Caco-2 (cell line): ENCODE measurements around the gene RAB33B. TPM values are rescaled to one million over a fixed set of nuclear protein-coding genes. Genes with fewer than 3 reads are reported as not detected.

ENCODE experiments used
- BruUV-seq: library from RNA; stranded (reverse); fragments of 400-500 nt; replicated peaks from 2 replicates; lab custom pipeline; 2021; lab: Mats Ljungman, UMichigan
- CTCF ChIA-PET: fragments of 300-600 bp; sonication (Branson Sonifier 250); formaldehyde crosslinking; loops from one replicate; lab custom pipeline; 2022; ENCODE audit warnings: antibody characterized with exemption; lab: Charles Lee
- POLR2A ChIA-PET: fragments of 300-600 bp; sonication (Branson Sonifier 250); formaldehyde crosslinking; loops from one replicate; lab custom pipeline; 2022; ENCODE audit warnings: antibody characterized with exemption; lab: Charles Lee
- DNase-seq, 2 experiments: peaks; one replicate each; pipeline versions ENCODE4 v3.0.0 to v3.0.0-alpha.2; 2020 to 2022
- H3K27me3 ChIP-seq: replicated peaks from 2 replicates; pipeline ENCODE4 v1.6.0; 2011; ENCODE audit warnings: low read length; ENCODE audit not compliant: control insufficient read depth, insufficient read depth
- H3K36me3 ChIP-seq: 2 replicates; pipeline ENCODE4 v1.5.1; 2011; ENCODE audit warnings: low read length; ENCODE audit not compliant: control insufficient read depth, insufficient read depth
- H3K4me1 ChIP-seq: fragments of 250-450 bp; sonication (Bioruptor Pico); 2 replicates; pipeline ENCODE4 v1.5.1; 2020; ENCODE audit warnings: mild to moderate bottlenecking
- H3K4me3 ChIP-seq: 2 replicates; pipeline ENCODE4 v1.5.1; 2011; ENCODE audit warnings: low read depth, mild to moderate bottlenecking, control low read depth, low read length
- H3K9me3 ChIP-seq: fragments of 250-450 bp; sonication (Bioruptor Pico); 2 replicates; pipeline ENCODE4 v1.5.1; 2020; ENCODE audit warnings: mild to moderate bottlenecking, moderate library complexity
- H3K27ac Mint-ChIP-seq: one replicate; pipeline ENCODE4 v1.8.0; 2022; ENCODE audit warnings: mixed read lengths; ENCODE audit not compliant: unreplicated experiment
- H3K27me3 Mint-ChIP-seq: one replicate; pipeline ENCODE4 v1.8.0; 2022; ENCODE audit warnings: mixed read lengths; ENCODE audit not compliant: insufficient read depth, unreplicated experiment
- H3K36me3 Mint-ChIP-seq: one replicate; pipeline ENCODE4 v1.8.0; 2022; ENCODE audit warnings: mild to moderate bottlenecking, mixed read lengths; ENCODE audit not compliant: insufficient read depth, unreplicated experiment
- H3K4me1 Mint-ChIP-seq: one replicate; pipeline ENCODE4 v1.8.0; 2022; ENCODE audit warnings: low read depth, mixed read lengths; ENCODE audit not compliant: unreplicated experiment
- H3K4me3 Mint-ChIP-seq: one replicate; pipeline ENCODE4 v1.8.0; 2022; ENCODE audit warnings: mild to moderate bottlenecking, moderate library complexity, mixed read lengths; ENCODE audit not compliant: unreplicated experiment
- H3K9me3 Mint-ChIP-seq: one replicate; pipeline ENCODE4 v1.8.0; 2022; ENCODE audit warnings: mixed read lengths; ENCODE audit not compliant: unreplicated experiment
- CTCF ChIP-seq, 2 experiments: fragments of 200-600 bp in 1 of 2; IDR thresholded peaks; 1 replicate in 1 of 2; 2 replicates in 1 of 2; pipeline versions ENCODE4 v1.5.1 to v1.8.0; 2011 to 2022; ENCODE audit warnings: antibody characterized with exemption in 1 of 2, control low read depth in 1 of 2, inconsistent platforms in 1 of 2, low read depth in 1 of 2, low read length in 1 of 2, mild to moderate bottlenecking in 1 of 2, moderate library complexity in 1 of 2; ENCODE audit not compliant: insufficient read depth in 1 of 2, severe bottlenecking in 1 of 2, unreplicated experiment in 1 of 2
- intact Hi-C: fragments of 100-400 bp; cut with micrococcal nuclease; formaldehyde crosslinking; loops from one replicate; pipeline ENCODE4 v1.10.0; 2022; ENCODE audit not compliant: unreplicated experiment
- total RNA-seq: library from RNA; stranded (reverse); gene quantifications from 2 replicates; pipeline ENCODE4 v1.2.3, GENCODE V29; 2022

RAB33B gene
- total RNA-seq, 1 experiment from 2014 or later: 10.1 TPM

- H3K36me3 Mint-ChIP-seq: peaks cover 63% of the 10 kb centered on the region
- no peak for DNase-seq
- Histone ChIP-seq H3K36me3 (no peaks in the 10 kb centered on the region; the same call in 1 of the 2 replicates), H3K4me1 (no peaks in the 10 kb centered on the region), H3K4me3 (no peak overlapping the region), H3K27me3 (no peaks in the 10 kb centered on the region), H3K9me3 (no peaks in the 10 kb centered on the region)
- no peak overlapping the region for H3K4me3 Mint-ChIP-seq
- H3K9me3 Mint-ChIP-seq: no peaks in the 10 kb centered on the region
- intact Hi-C loops: no loop called here
- no peak overlapping the region for H3K27ac Mint-ChIP-seq
- no peaks in the 10 kb centered on the region for H3K4me1 Mint-ChIP-seq
- no peaks in the 10 kb centered on the region for H3K27me3 Mint-ChIP-seq
- no peak for TF ChIP-seq CTCF (IDR thresholded peaks at IDR 0.05; ENCODE audit: insufficient read depth in 1 of 2, low read depth in 1 of 2, low read length in 1 of 2, severe bottlenecking in 1 of 2, unreplicated experiment in 1 of 2)
- POLR2A ChIA-PET: no interaction called here
- CTCF ChIA-PET: no interaction called here
- no TSS peak for BruUV-seq
These were observed 60.6 kb downstream of the RAB33B start for GRCh38 chr4:139514382-139515059.

GRCh38 chr4:139515531-139515958, 61.6 kb downstream of the RAB33B start:
- intact Hi-C loops: no loop called here
- no TSS peak for BruUV-seq

DNA sequence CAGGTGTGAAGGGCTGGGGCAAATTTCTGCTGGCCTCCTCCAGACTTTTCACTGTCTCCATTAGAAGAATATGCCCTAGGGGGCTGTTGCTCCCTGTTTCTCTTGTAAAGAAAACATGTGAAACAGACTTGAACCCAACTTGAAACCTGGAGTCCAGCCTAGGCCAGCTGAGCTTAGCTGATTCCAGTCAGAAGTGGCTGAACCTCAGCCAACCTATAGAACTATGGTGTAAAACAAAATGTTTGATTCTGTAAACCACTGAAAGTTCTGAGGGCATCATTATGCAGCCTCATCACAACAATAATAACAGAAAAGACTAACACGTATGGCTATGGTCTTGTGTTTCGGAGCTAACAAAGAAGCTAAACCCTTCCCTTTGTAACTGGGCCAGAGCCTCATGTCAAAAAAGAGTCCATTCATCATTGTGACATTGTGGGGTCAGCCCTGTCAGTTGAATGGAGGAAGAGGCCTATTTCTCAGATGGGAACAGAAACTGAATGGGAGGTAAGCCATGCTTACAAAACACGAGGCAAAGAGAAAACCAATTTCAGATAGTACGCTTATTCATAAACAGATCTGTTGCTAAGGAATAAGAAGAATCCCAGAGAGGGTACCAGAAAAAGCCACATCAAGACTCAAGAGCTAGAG, 68.0 kb downstream of the RAB33B start:
- TF ChIP-seq CTCF (IDR thresholded peaks at IDR 0.05; ENCODE audit: insufficient read depth in 1 of 2, low read depth in 1 of 2, low read length in 1 of 2, severe bottlenecking in 1 of 2, unreplicated experiment in 1 of 2): no peak
- peaks cover 64% of the 10 kb centered on the region for H3K36me3 Mint-ChIP-seq
- H3K4me3 Mint-ChIP-seq: no peak overlapping the region
- H3K9me3 ChIP-seq: no peaks in the 10 kb centered on the region
- no peaks in the 10 kb centered on the region for H3K27me3 Mint-ChIP-seq
- H3K4me1 ChIP-seq: no peaks in the 10 kb centered on the region
- no peaks in the 10 kb centered on the region for H3K36me3 ChIP-seq
- no peaks in the 10 kb centered on the region for H3K4me1 Mint-ChIP-seq
- CTCF ChIA-PET: no interaction called here
- intact Hi-C loops: no loop called here
- POLR2A ChIA-PET: no interaction called here
- no peak overlapping the region for H3K27ac Mint-ChIP-seq
- H3K27me3 ChIP-seq: no peaks in the 10 kb centered on the region
- no peak for DNase-seq
- BruUV-seq: no TSS peak
- H3K4me3 ChIP-seq: no peak overlapping the region
- H3K9me3 Mint-ChIP-seq: no peaks in the 10 kb centered on the region

More at GRCh38 chr4:139515531-139515958, 61.6 kb downstream of the RAB33B start:
- no peak for TF ChIP-seq CTCF (IDR thresholded peaks at IDR 0.05; ENCODE audit: insufficient read depth in 1 of 2, low read depth in 1 of 2, low read length in 1 of 2, severe bottlenecking in 1 of 2, unreplicated experiment in 1 of 2)
- Mint-ChIP-seq H3K36me3 (peaks cover 67% of the 10 kb centered on the region), H3K27me3 (no peaks in the 10 kb centered on the region), H3K9me3 (no peaks in the 10 kb centered on the region), H3K27ac (no peak overlapping the region), H3K4me3 (no peak overlapping the region), H3K4me1 (no peaks in the 10 kb centered on the region)
- H3K4me3 ChIP-seq: no peak overlapping the region
- CTCF ChIA-PET: no interaction called here
- no peaks in the 10 kb centered on the region for H3K4me1 ChIP-seq
- no peaks in the 10 kb centered on the region for H3K27me3 ChIP-seq
- no peaks in the 10 kb centered on the region; the same call in 1 of the 2 replicates for H3K36me3 ChIP-seq
- DNase-seq: no peak
- no peaks in the 10 kb centered on the region for H3K9me3 ChIP-seq
- POLR2A ChIA-PET: no interaction called here
